ENCODE data around the gene FTL. TPM values are rescaled to one million over a fixed set of nuclear protein-coding genes. Genes with fewer than 3 reads are reported as not detected.

The FTL gene
- total RNA-seq, 1 donor from 2014 or later = 4,020 TPM

GRCh38 chr19:48953990-48954594 is 11.0 kb upstream of the FTL start:
- peak overlapping the region; percentile 59 for H3K27ac Mint-ChIP-seq (ENCODE audit: unreplicated experiment)
- TF ChIP-seq CTCF (IDR thresholded peaks at IDR 0.05; ENCODE audit: insufficient read depth, low read depth, low read length) = no peak
- TF ChIP-seq EZH2 (IDR thresholded peaks at IDR 0.05; ENCODE audit: insufficient read depth, low read length) = no peak
- H3K36me3 ChIP-seq (ENCODE audit: insufficient read depth, low read length) = peaks cover 5% of the 10 kb centered on the region
- peak overlapping the region; percentile 91 for H3K27ac ChIP-seq (ENCODE audit: low read depth, low read length)
- H3K4me2 ChIP-seq (ENCODE audit: low read length) = peak overlapping the region; percentile 98
- peaks cover 19% of the 10 kb centered on the region for H3K4me1 Mint-ChIP-seq (ENCODE audit: low read depth, unreplicated experiment)
- no peaks in the 10 kb centered on the region for H3K27me3 ChIP-seq (ENCODE audit: insufficient read depth, low read length)
- peaks cover 16% of the 10 kb centered on the region for H3K36me3 Mint-ChIP-seq (ENCODE audit: low read depth, unreplicated experiment)
- H3K4me3 Mint-ChIP-seq (ENCODE audit: unreplicated experiment) = peak overlapping the region; percentile 85
- H3K4me3 ChIP-seq (ENCODE audit: insufficient read depth, low read depth, low read length) = peak overlapping the region; percentile 83
- no peaks in the 10 kb centered on the region for H4K20me1 ChIP-seq (ENCODE audit: insufficient read depth, low read length)
- H3K4me1 ChIP-seq (ENCODE audit: insufficient read depth, low read length) = peaks cover 12% of the 10 kb centered on the region
- H3K27me3 Mint-ChIP-seq (ENCODE audit: low read depth, unreplicated experiment) = no peaks in the 10 kb centered on the region
- H2AFZ ChIP-seq (ENCODE audit: low read depth, low read length) = peak overlapping the region; percentile 81
- peaks cover 9% of the 10 kb centered on the region for H3K9me3 Mint-ChIP-seq (ENCODE audit: unreplicated experiment)
- H3K79me2 ChIP-seq (ENCODE audit: insufficient read depth, low read length) = peaks cover 35% of the 10 kb centered on the region
- H3K9ac ChIP-seq (ENCODE audit: low read length) = peak overlapping the region; percentile 96
- no peaks in the 10 kb centered on the region for H3K9me3 ChIP-seq (ENCODE audit: insufficient read depth, low read depth, low read length)
- no peak for FAIRE-seq
- no peak for DNase-seq (ENCODE audit: low read depth)

GRCh38 chr19:48954595-48955307 is 10.4 kb upstream of the FTL start, which contains the start of gene BAX:
Gene BAX (plus strand): TSS chr19:48954875. CDS start chr19:48954929, 54 bp downstream.
- Mint-ChIP-seq H3K4me3 (ENCODE audit: unreplicated experiment) (peak within 1 kb of the TSS; percentile 93), H3K27me3 (ENCODE audit: low read depth, unreplicated experiment) (no peaks in the 10 kb centered on the region), H3K9me3 (ENCODE audit: unreplicated experiment) (peaks cover 4% of the 10 kb centered on the region), H3K27ac (ENCODE audit: unreplicated experiment) (peak within 1 kb of the TSS; percentile 96), H3K36me3 (ENCODE audit: low read depth, unreplicated experiment) (peaks cover 16% of the 10 kb centered on the region), H3K4me1 (ENCODE audit: low read depth, unreplicated experiment) (peaks cover 19% of the 10 kb centered on the region)
- no peak for FAIRE-seq
- TF ChIP-seq CTCF (IDR thresholded peaks at IDR 0.05; ENCODE audit: insufficient read depth, low read depth, low read length) = no peak
- no peak for TF ChIP-seq EZH2 (IDR thresholded peaks at IDR 0.05; ENCODE audit: insufficient read depth, low read length)
- H3K36me3 ChIP-seq (ENCODE audit: insufficient read depth, low read length) = peaks cover 5% of the 10 kb centered on the region
- no peaks in the 10 kb centered on the region for H3K27me3 ChIP-seq (ENCODE audit: insufficient read depth, low read length)
- H3K27ac ChIP-seq (ENCODE audit: low read depth, low read length) = peak within 1 kb of the TSS; percentile 91
- peaks cover 35% of the 10 kb centered on the region for H3K79me2 ChIP-seq (ENCODE audit: insufficient read depth, low read length)
- H2AFZ ChIP-seq (ENCODE audit: low read depth, low read length) = peak within 1 kb of the TSS; percentile 81
- H3K4me3 ChIP-seq (ENCODE audit: insufficient read depth, low read depth, low read length) = peak within 1 kb of the TSS; percentile 83
- peaks cover 12% of the 10 kb centered on the region for H3K4me1 ChIP-seq (ENCODE audit: insufficient read depth, low read length)
- H3K9me3 ChIP-seq (ENCODE audit: insufficient read depth, low read depth, low read length) = no peaks in the 10 kb centered on the region
- H4K20me1 ChIP-seq (ENCODE audit: insufficient read depth, low read length) = no peaks in the 10 kb centered on the region
- H3K9ac ChIP-seq (ENCODE audit: low read length) = peak within 1 kb of the TSS; percentile 96
- H3K4me2 ChIP-seq (ENCODE audit: low read length) = peak within 1 kb of the TSS; percentile 98
- peak; percentile 86 for DNase-seq (ENCODE audit: low read depth)
